ENCODE data around the gene GINS1.

DNA sequence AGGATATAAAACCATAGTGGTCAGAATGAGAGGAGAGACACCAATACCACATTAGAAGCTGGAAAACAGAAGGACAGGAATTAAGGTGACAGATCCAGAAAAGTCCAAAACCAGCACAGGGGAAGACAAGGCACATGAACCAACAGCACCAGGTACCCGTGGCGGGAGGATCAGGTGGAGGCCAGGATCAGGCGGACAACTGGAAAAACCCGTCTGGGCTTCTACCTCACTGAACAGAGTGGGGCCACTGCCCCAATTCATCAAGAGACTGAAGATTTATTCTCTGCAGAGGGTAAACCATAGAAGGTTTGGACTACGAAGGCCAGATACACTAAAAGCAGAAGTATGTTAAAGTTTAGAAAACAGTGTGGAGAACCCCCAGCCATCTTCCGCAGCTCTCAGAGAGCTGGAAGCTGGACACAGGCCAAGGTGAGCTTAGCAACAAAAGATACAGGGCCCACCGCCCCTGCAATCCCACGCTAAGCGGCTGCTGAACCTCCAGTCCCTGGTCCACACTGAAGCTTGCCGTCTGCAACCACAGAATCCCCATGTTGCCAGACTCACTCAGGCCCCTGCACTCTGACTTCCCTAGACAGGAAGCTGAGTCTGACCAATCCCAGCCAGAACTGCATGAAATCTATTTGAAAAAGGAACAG lies 46.7 kb upstream of the GINS1 start:
- TF ChIP-seq, protein P1, sequence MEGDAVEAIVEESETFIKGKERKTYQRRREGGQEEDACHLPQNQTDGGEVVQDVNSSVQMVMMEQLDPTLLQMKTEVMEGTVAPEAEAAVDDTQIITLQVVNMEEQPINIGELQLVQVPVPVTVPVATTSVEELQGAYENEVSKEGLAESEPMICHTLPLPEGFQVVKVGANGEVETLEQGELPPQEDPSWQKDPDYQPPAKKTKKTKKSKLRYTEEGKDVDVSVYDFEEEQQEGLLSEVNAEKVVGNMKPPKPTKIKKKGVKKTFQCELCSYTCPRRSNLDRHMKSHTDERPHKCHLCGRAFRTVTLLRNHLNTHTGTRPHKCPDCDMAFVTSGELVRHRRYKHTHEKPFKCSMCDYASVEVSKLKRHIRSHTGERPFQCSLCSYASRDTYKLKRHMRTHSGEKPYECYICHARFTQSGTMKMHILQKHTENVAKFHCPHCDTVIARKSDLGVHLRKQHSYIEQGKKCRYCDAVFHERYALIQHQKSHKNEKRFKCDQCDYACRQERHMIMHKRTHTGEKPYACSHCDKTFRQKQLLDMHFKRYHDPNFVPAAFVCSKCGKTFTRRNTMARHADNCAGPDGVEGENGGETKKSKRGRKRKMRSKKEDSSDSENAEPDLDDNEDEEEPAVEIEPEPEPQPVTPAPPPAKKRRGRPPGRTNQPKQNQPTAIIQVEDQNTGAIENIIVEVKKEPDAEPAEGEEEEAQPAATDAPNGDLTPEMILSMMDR (IDR thresholded peaks at IDR 0.05; ENCODE audit: insufficient read depth, low read depth, low read length), result no peak
- no peak for TF ChIP-seq EZH2 (IDR thresholded peaks at IDR 0.05; ENCODE audit: insufficient read depth, low read length)
